Panc1 (cell line): ENCODE measurements around the gene JAZF1. TPM values are rescaled to one million over a fixed set of nuclear protein-coding genes. Genes with fewer than 3 reads are reported as not detected.

ENCODE experiments used
- ATAC-seq: fragments of 200-7000 bp; cut with Tn5 transposase; 2 replicates; pipeline ENCODE4 v1.9.1; 2020; ENCODE audit warnings: mild to moderate bottlenecking, moderate library complexity
- BruUV-seq: library from RNA; stranded (reverse); fragments of 400-500 nt; replicated peaks from 2 replicates; lab custom pipeline; 2021; lab: Mats Ljungman, UMichigan
- CTCF ChIA-PET: fragments of 300-600 bp; sonication (Branson Sonifier 250); formaldehyde crosslinking; loops from one replicate; lab custom pipeline; 2022; ENCODE audit warnings: antibody characterized with exemption; lab: Charles Lee
- POLR2A ChIA-PET: fragments of 300-600 bp; sonication (Branson Sonifier 250); formaldehyde crosslinking; loops from one replicate; lab custom pipeline; 2022; ENCODE audit warnings: antibody characterized with exemption; lab: Charles Lee
- DNase-seq: peaks from one replicate; pipeline ENCODE4 v3.0.0-alpha.2; 2010; ENCODE audit warnings: low read depth, low spot score
- H3K27ac ChIP-seq: 2 replicates; pipeline ENCODE4 v1.5.1; 2011; ENCODE audit warnings: mild to moderate bottlenecking, low read length, inconsistent platforms
- H3K27me3 ChIP-seq: fragments of 200-500 bp; sonication (Bioruptor generic); 2 replicates; pipeline ENCODE4 v1.6.0; 2014; ENCODE audit warnings: low read length, inconsistent platforms; ENCODE audit not compliant: control insufficient read depth, insufficient read depth
- H3K36me3 ChIP-seq: fragments of 200-500 bp; sonication (Bioruptor generic); 2 replicates; pipeline ENCODE4 v1.5.1; 2014; ENCODE audit warnings: inconsistent platforms, mild to moderate bottlenecking, low read length, moderate library complexity; ENCODE audit not compliant: control insufficient read depth, insufficient read depth
- H3K4me1 ChIP-seq: 2 replicates; pipeline ENCODE4 v1.5.1; 2011; ENCODE audit warnings: inconsistent platforms, mild to moderate bottlenecking, low read length, moderate library complexity; ENCODE audit not compliant: control insufficient read depth, insufficient read depth
- H3K4me3 ChIP-seq, 2 experiments: 2 replicates each; pipeline ENCODE4 v1.5.1; 2011 to 2012; ENCODE audit warnings: low read depth in 2 of 2, low read length in 2 of 2, mild to moderate bottlenecking in 2 of 2, inconsistent platforms in 1 of 2, moderate library complexity in 1 of 2
- H3K9me3 ChIP-seq: fragments of 200-500 bp; sonication (Bioruptor generic); 2 replicates; pipeline ENCODE4 v1.5.1; 2014; ENCODE audit warnings: low read depth, mild to moderate bottlenecking, inconsistent platforms, low read length, moderate library complexity; ENCODE audit not compliant: control insufficient read depth, insufficient read depth
- CTCF ChIP-seq: fragments of 450-650 bp; IDR thresholded peaks from 2 replicates; pipeline ENCODE4 v1.5.1; 2017; ENCODE audit warnings: mild to moderate bottlenecking
- POLR2AphosphoS5 ChIP-seq: IDR thresholded peaks from 2 replicates; pipeline ENCODE4 v1.6.1; 2012; ENCODE audit warnings: mild to moderate bottlenecking, low read depth, low read length, moderate library complexity
- REST ChIP-seq, 2 experiments: IDR thresholded peaks; 2 replicates each; pipeline ENCODE4 v1.6.1; 2011 to 2012; ENCODE audit warnings: low read depth in 2 of 2, control low read depth in 1 of 2, low read length in 1 of 2, mild to moderate bottlenecking in 1 of 2, moderate library complexity in 1 of 2; ENCODE audit not compliant: insufficient read depth in 1 of 2
- SIN3A ChIP-seq: IDR thresholded peaks from 2 replicates; pipeline ENCODE4 v1.6.1; 2012; ENCODE audit warnings: low read depth, mild to moderate bottlenecking, low read length, moderate library complexity, borderline replicate concordance; ENCODE audit not compliant: insufficient read depth
- TCF7L2 ChIP-seq: IDR thresholded peaks from 2 replicates; pipeline ENCODE4 v1.6.1; 2011; ENCODE audit warnings: mild to moderate bottlenecking, low read depth, low read length, inconsistent platforms
- in situ Hi-C: cut with HindIII; loops from 2 replicates; pipeline ENCODE4 v1.10.0; 2016; ENCODE audit warnings: low sequenced_read_pairs, low pct_unique_long_range_greater_than_20kb
- intact Hi-C: fragments of 100-400 bp; cut with micrococcal nuclease; formaldehyde crosslinking; loops from one replicate; pipeline ENCODE4 v1.10.0; 2022; ENCODE audit not compliant: unreplicated experiment
- total RNA-seq: library from RNA; stranded (reverse); gene quantifications from one replicate; pipeline ENCODE4 v1.2.1, GENCODE V29; 2021; ENCODE audit not compliant: unreplicated experiment

The JAZF1 gene
- total RNA-seq, 1 experiment from 2014 or later = 8.8 TPM

- ChIA-PET CTCF (no interaction called here), POLR2A (no interaction called here)
- H3K36me3 ChIP-seq = no peaks in the 10 kb centered on the region
- in situ Hi-C loops (no loop called here), intact Hi-C loops (no loop called here)
- no peak overlapping the region for H3K4me3 ChIP-seq
- no peak for TF ChIP-seq POLR2AphosphoS5
- no peak for TF ChIP-seq CTCF
- TF ChIP-seq TCF7L2 = no peak
- no peak for TF ChIP-seq SIN3A
- TF ChIP-seq REST (IDR thresholded peaks at IDR 0.05; ENCODE audit: insufficient read depth in 1 of 2, low read depth in 2 of 2, low read length in 1 of 2) = no peak
- no peak for DNase-seq
- H3K27ac ChIP-seq = no peak overlapping the region
- ATAC-seq = no peak
- BruUV-seq = no TSS peak
- H3K9me3 ChIP-seq = no peaks in the 10 kb centered on the region
- H3K4me1 ChIP-seq = no peaks in the 10 kb centered on the region
- H3K27me3 ChIP-seq = no peaks in the 10 kb centered on the region
Measured at GRCh38 chr7:27955596-27955995, 225.0 kb downstream of the JAZF1 start.

- no peak overlapping the region for H3K4me3 ChIP-seq
- CTCF ChIA-PET = interaction anchor here (0.6 kb wide), 1 partner anchor 8 kb away, joined by 9 read pairs; no protein-coding TSS in a partner anchor
- no peak for TF ChIP-seq TCF7L2
- TF ChIP-seq REST (IDR thresholded peaks at IDR 0.05; ENCODE audit: insufficient read depth in 1 of 2, low read depth in 2 of 2, low read length in 1 of 2) = no peak
- no peaks in the 10 kb centered on the region for H3K9me3 ChIP-seq
- no TSS peak for BruUV-seq
- in situ Hi-C loops (no loop called here), intact Hi-C loops (no loop called here)
- DNase-seq (no peak), ATAC-seq (no peak)
- H3K27ac ChIP-seq = no peak overlapping the region
- POLR2A ChIA-PET = no interaction called here
- H3K27me3 ChIP-seq = no peaks in the 10 kb centered on the region
- no peaks in the 10 kb centered on the region for H3K4me1 ChIP-seq
- H3K36me3 ChIP-seq = no peaks in the 10 kb centered on the region
Measured at GRCh38 chr7:27955011-27955410, 225.6 kb downstream of the JAZF1 start.
